GM23338 (cell line): ENCODE results near the gene TMCC1. TPM values are rescaled to one million over a fixed set of nuclear protein-coding genes. Genes with fewer than 3 reads are reported as not detected.

Experiments
- ATAC-seq: fragments of 200-7000 bp; cut with Tn5 transposase; 3 replicates; pipeline ENCODE4 v1.9.1; 2020
- DNase-seq: peaks from one replicate; pipeline ENCODE4 v3.0.0-alpha.2; 2015; ENCODE audit warnings: low spot score
- H2AFZ ChIP-seq: fragments of 200-600 bp; sonication (generic); 2 replicates; pipeline ENCODE4 v1.8.0; 2016; ENCODE audit warnings: antibody characterized with exemption, mild to moderate bottlenecking, moderate library complexity
- H3F3A ChIP-seq: fragments of 200-600 bp; sonication (generic); replicated peaks from 2 replicates; pipeline ENCODE4 v1.8.0; 2017; ENCODE audit warnings: antibody characterized with exemption, mixed run types, low read depth
- H3K27ac ChIP-seq: fragments of 200-600 bp; sonication (generic); 2 replicates; pipeline ENCODE4 v1.6.1; 2016; ENCODE audit warnings: low read depth
- H3K27me3 ChIP-seq: fragments of 200-600 bp; sonication (generic); 2 replicates; pipeline ENCODE4 v1.8.0; 2016; ENCODE audit warnings: mild to moderate bottlenecking, mixed run types, moderate library complexity; ENCODE audit not compliant: insufficient read depth
- H3K36me3 ChIP-seq: fragments of 200-600 bp; sonication (generic); 2 replicates; pipeline ENCODE4 v1.8.0; 2016; ENCODE audit warnings: mild to moderate bottlenecking; ENCODE audit not compliant: insufficient read depth
- H3K4me1 ChIP-seq: fragments of 200-600 bp; sonication (generic); 2 replicates; pipeline ENCODE4 v1.8.0; 2016; ENCODE audit warnings: mild to moderate bottlenecking, moderate library complexity; ENCODE audit not compliant: insufficient read depth
- H3K4me2 ChIP-seq: fragments of 200-600 bp; sonication (generic); 2 replicates; pipeline ENCODE4 v1.7.1; 2017; ENCODE audit warnings: mixed run types
- H3K4me3 ChIP-seq: fragments of 200-600 bp; sonication (generic); 2 replicates; pipeline ENCODE4 v1.6.1; 2016; ENCODE audit warnings: mixed run types
- H3K79me2 ChIP-seq: fragments of 200-600 bp; sonication (generic); replicated peaks from 2 replicates; pipeline ENCODE4 v1.8.0; 2017; ENCODE audit warnings: mild to moderate bottlenecking; ENCODE audit not compliant: insufficient read depth
- H3K9me2 ChIP-seq: fragments of 200-600 bp; sonication (generic); 2 replicates; pipeline ENCODE4 v1.8.0; 2017; ENCODE audit not compliant: insufficient read depth
- H4K20me1 ChIP-seq: fragments of 200-600 bp; sonication (generic); replicated peaks from 2 replicates; pipeline ENCODE4 v1.8.0; 2017; ENCODE audit warnings: mild to moderate bottlenecking; ENCODE audit not compliant: insufficient read depth
- H3K27ac Mint-ChIP-seq: 2 replicates; pipeline ENCODE4 v1.8.0; 2020; ENCODE audit warnings: inconsistent platforms, mild to moderate bottlenecking, moderate library complexity, mixed read lengths
- H3K27me3 Mint-ChIP-seq: 3 replicates; pipeline ENCODE4 v1.8.0; 2022; ENCODE audit warnings: low read depth, mild to moderate bottlenecking, moderate library complexity, mixed read lengths, inconsistent platforms; ENCODE audit not compliant: insufficient read depth, poor library complexity
- H3K36me3 Mint-ChIP-seq: 3 replicates; pipeline ENCODE4 v1.8.0; 2021; ENCODE audit warnings: low read depth, mild to moderate bottlenecking, inconsistent platforms, moderate library complexity, mixed read lengths
- H3K4me1 Mint-ChIP-seq: 3 replicates; pipeline ENCODE4 v1.8.0; 2020; ENCODE audit warnings: mild to moderate bottlenecking, inconsistent platforms, mixed read lengths
- H3K4me3 Mint-ChIP-seq: 3 replicates; pipeline ENCODE4 v1.8.0; 2021; ENCODE audit warnings: moderate library complexity, mild to moderate bottlenecking, inconsistent platforms, mixed read lengths
- H3K9me3 Mint-ChIP-seq: 3 replicates; pipeline ENCODE4 v1.8.0; 2020; ENCODE audit warnings: moderate library complexity, mild to moderate bottlenecking, inconsistent platforms, mixed read lengths
- CREB1 ChIP-seq: fragments of 250-450 bp; sonication (Bioruptor Pico); IDR thresholded peaks from 2 replicates; pipeline ENCODE4 v1.5.0; 2020; ENCODE audit warnings: low read depth, mild to moderate bottlenecking, moderate library complexity
- EZH2 ChIP-seq: fragments of 200-600 bp; sonication (generic); IDR thresholded peaks from one replicate; pipeline ENCODE4 v1.8.0; 2017; ENCODE audit warnings: antibody characterized with exemption, mild to moderate bottlenecking, low read depth; ENCODE audit not compliant: unreplicated experiment
- EZH2phosphoT487 ChIP-seq: fragments of 200-600 bp; sonication (generic); IDR thresholded peaks from one replicate; pipeline ENCODE4 v1.8.1; 2018; ENCODE audit warnings: antibody characterized with exemption; ENCODE audit not compliant: unreplicated experiment
- JUNB ChIP-seq: IDR thresholded peaks from one replicate; pipeline ENCODE4 v1.6.1; 2016; ENCODE audit warnings: antibody characterized with exemption; ENCODE audit not compliant: unreplicated experiment
- NANOG ChIP-seq: IDR thresholded peaks from 2 replicates; pipeline ENCODE4 v1.6.1; 2016; ENCODE audit warnings: antibody characterized with exemption, borderline replicate concordance
- POLR2AphosphoS5 ChIP-seq: IDR thresholded peaks from 2 replicates; pipeline ENCODE4 v1.6.1; 2016; ENCODE audit warnings: antibody characterized with exemption, low read depth
- STAT1 ChIP-seq: IDR thresholded peaks from one replicate; pipeline ENCODE4 v1.6.1; 2016; ENCODE audit warnings: antibody characterized with exemption; ENCODE audit not compliant: unreplicated experiment
- ZNF114 ChIP-seq: fragments of 250-450 bp; sonication (Bioruptor Pico); IDR thresholded peaks from 2 replicates; pipeline ENCODE4 v1.5.0; 2020; ENCODE audit warnings: mild to moderate bottlenecking, moderate library complexity
- ZNF331 ChIP-seq: fragments of 250-450 bp; sonication (Bioruptor Pico); IDR thresholded peaks from 2 replicates; pipeline ENCODE4 v1.5.0; 2020; ENCODE audit warnings: low read depth, mild to moderate bottlenecking, moderate library complexity
- polyA plus RNA-seq: library from polyadenylated mRNA; unstranded; fragments of >200 nt; fragmentation: Nextera tagmentation; extraction: Ambion mirVana; gene quantifications from 2 replicates; pipeline ENCODE4 v1.2.1, GENCODE V29; 2016
- total RNA-seq: library from RNA; depleted of rRNA; stranded (reverse); fragments of >200 nt; shearing (Covaris generic); gene quantifications from 2 replicates; pipeline ENCODE4 v1.2.3, GENCODE V29; 2014
- TF ChIP-seq, protein P1 (sequence below): fragments of 250-450 bp; sonication (Bioruptor Pico); IDR thresholded peaks from 2 replicates; pipeline ENCODE4 v1.5.0; 2020; ENCODE audit warnings: mild to moderate bottlenecking, moderate library complexity
- TF ChIP-seq, protein P2 (sequence below): IDR thresholded peaks from 2 replicates; pipeline ENCODE4 v1.6.1; 2016; ENCODE audit warnings: antibody characterized with exemption

Gene TMCC1
- total and polyA plus RNA-seq, 2 experiments from 2014 or later = 8.2 to 18.4 TPM

DNA sequence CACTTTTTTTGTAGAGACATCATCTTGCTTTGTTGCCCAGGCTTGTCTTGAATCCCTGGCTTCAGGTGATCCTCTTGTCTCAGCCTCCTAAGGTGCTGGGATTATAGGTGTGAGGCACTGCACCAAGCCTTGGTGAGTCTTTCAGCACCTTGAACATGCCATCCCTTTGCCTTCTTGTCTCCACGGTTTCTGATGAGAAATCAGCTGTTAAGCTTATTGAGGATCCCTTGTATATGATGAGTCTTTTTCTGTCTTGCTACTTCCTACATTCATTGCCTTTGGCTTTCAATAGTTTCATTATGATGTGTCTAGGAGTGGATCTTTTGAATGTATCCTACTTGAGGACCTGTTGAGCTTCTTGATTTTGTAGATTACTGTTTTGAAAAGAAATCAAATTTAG is 35.9 kb upstream of the TMCC1 start:
- H3K9me3 Mint-ChIP-seq = peaks cover 29% of the 10 kb centered on the region
- TF ChIP-seq, protein P1, sequence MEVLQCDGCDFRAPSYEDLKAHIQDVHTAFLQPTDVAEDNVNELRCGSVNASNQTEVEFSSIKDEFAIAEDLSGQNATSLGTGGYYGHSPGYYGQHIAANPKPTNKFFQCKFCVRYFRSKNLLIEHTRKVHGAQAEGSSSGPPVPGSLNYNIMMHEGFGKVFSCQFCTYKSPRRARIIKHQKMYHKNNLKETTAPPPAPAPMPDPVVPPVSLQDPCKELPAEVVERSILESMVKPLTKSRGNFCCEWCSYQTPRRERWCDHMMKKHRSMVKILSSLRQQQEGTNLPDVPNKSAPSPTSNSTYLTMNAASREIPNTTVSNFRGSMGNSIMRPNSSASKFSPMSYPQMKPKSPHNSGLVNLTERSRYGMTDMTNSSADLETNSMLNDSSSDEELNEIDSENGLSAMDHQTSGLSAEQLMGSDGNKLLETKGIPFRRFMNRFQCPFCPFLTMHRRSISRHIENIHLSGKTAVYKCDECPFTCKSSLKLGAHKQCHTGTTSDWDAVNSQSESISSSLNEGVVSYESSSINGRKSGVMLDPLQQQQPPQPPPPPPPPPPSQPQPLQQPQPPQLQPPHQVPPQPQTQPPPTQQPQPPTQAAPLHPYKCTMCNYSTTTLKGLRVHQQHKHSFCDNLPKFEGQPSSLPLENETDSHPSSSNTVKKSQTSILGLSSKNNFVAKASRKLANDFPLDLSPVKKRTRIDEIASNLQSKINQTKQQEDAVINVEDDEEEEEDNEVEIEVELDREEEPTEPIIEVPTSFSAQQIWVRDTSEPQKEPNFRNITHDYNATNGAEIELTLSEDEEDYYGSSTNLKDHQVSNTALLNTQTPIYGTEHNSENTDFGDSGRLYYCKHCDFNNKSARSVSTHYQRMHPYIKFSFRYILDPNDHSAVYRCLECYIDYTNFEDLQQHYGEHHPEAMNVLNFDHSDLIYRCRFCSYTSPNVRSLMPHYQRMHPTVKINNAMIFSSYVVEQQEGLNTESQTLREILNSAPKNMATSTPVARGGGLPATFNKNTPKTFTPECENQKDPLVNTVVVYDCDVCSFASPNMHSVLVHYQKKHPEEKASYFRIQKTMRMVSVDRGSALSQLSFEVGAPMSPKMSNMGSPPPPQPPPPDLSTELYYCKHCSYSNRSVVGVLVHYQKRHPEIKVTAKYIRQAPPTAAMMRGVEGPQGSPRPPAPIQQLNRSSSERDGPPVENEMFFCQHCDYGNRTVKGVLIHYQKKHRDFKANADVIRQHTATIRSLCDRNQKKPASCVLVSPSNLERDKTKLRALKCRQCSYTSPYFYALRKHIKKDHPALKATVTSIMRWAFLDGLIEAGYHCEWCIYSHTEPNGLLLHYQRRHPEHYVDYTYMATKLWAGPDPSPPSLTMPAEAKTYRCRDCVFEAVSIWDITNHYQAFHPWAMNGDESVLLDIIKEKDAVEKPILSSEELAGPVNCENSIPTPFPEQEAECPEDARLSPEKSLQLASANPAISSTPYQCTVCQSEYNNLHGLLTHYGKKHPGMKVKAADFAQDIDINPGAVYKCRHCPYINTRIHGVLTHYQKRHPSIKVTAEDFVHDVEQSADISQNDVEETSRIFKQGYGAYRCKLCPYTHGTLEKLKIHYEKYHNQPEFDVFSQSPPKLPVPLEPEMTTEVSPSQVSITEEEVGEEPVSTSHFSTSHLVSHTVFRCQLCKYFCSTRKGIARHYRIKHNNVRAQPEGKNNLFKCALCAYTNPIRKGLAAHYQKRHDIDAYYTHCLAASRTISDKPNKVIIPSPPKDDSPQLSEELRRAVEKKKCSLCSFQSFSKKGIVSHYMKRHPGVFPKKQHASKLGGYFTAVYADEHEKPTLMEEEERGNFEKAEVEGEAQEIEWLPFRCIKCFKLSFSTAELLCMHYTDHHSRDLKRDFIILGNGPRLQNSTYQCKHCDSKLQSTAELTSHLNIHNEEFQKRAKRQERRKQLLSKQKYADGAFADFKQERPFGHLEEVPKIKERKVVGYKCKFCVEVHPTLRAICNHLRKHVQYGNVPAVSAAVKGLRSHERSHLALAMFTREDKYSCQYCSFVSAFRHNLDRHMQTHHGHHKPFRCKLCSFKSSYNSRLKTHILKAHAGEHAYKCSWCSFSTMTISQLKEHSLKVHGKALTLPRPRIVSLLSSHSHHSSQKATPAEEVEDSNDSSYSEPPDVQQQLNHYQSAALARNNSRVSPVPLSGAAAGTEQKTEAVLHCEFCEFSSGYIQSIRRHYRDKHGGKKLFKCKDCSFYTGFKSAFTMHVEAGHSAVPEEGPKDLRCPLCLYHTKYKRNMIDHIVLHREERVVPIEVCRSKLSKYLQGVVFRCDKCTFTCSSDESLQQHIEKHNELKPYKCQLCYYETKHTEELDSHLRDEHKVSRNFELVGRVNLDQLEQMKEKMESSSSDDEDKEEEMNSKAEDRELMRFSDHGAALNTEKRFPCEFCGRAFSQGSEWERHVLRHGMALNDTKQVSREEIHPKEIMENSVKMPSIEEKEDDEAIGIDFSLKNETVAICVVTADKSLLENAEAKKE (CRISPR knock-in tag) = no peak
- TF ChIP-seq CREB1 (CRISPR knock-in tag) = no peak

DNA sequence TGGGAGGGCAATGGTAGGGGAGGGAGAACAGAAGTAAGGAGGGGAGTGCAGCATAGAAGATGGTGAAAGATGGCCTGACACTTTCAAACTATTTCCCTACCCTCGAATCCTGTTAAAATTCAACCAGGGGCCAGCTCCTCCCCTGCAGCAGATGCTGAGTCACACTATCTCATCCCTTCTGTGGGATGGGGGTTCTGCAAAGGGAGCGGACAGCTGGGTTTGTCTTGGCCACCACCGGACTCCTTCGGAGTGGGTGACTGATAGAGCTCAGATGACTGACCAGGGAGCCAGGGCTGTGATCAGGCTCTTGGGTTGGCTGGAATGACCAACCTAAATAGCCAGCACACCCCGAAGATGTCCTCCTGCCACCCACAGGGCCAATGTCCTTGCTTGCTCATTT is 33.6 kb upstream of the TMCC1 start:
- peaks cover 4% of the 10 kb centered on the region for H3K27me3 Mint-ChIP-seq
- ATAC-seq = no peak
- TF ChIP-seq ZNF114 (CRISPR knock-in tag) (no peak), POLR2AphosphoS5 (no peak), STAT1 (no peak), JUNB (no peak), EZH2phosphoT487 (no peak), ZNF331 (CRISPR knock-in tag) (no peak), NANOG (no peak), EZH2 (no peak)
- TF ChIP-seq, protein P2, sequence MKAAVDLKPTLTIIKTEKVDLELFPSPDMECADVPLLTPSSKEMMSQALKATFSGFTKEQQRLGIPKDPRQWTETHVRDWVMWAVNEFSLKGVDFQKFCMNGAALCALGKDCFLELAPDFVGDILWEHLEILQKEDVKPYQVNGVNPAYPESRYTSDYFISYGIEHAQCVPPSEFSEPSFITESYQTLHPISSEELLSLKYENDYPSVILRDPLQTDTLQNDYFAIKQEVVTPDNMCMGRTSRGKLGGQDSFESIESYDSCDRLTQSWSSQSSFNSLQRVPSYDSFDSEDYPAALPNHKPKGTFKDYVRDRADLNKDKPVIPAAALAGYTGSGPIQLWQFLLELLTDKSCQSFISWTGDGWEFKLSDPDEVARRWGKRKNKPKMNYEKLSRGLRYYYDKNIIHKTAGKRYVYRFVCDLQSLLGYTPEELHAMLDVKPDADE = no peak

More for the DNA sequence above, 35.9 kb upstream of the TMCC1 start:
- no peaks in the 10 kb centered on the region for H3K4me1 Mint-ChIP-seq
- H3K27ac Mint-ChIP-seq = no peak overlapping the region
- Histone ChIP-seq H3K4me1 (no peaks in the 10 kb centered on the region), H3K27ac (no peak overlapping the region), H3K27me3 (no peaks in the 10 kb centered on the region), H4K20me1 (no peaks in the 10 kb centered on the region), H3F3A (no peaks in the 10 kb centered on the region), H3K36me3 (no peaks in the 10 kb centered on the region), H2AFZ (no peak overlapping the region), H3K9me2 (no peaks in the 10 kb centered on the region), H3K4me2 (no peak overlapping the region), H3K4me3 (no peak overlapping the region), H3K79me2 (no peaks in the 10 kb centered on the region)
- H3K36me3 Mint-ChIP-seq = peaks cover 9% of the 10 kb centered on the region; the same call in 2 of the 3 replicates
- ATAC-seq = no peak
- no peak for DNase-seq
- peaks cover 2% of the 10 kb centered on the region for H3K27me3 Mint-ChIP-seq
- no peak overlapping the region for H3K4me3 Mint-ChIP-seq

More for the DNA sequence above, 33.6 kb upstream of the TMCC1 start:
- H3K79me2 ChIP-seq = no peaks in the 10 kb centered on the region
- Mint-ChIP-seq H3K36me3 (peaks cover 9% of the 10 kb centered on the region; the same call in 2 of the 3 replicates), H3K27ac (no peak overlapping the region), H3K4me1 (no peaks in the 10 kb centered on the region), H3K9me3 (peaks cover 32% of the 10 kb centered on the region), H3K4me3 (no peak overlapping the region)
- no peak overlapping the region for H3K27ac ChIP-seq
- no peaks in the 10 kb centered on the region for H3K9me2 ChIP-seq
- DNase-seq = no peak
- H3K4me3 ChIP-seq = no peak overlapping the region
- no peaks in the 10 kb centered on the region for H3K27me3 ChIP-seq
- no peaks in the 10 kb centered on the region for H3K4me1 ChIP-seq
- no peaks in the 10 kb centered on the region for H3F3A ChIP-seq
- no peak overlapping the region for H3K4me2 ChIP-seq
- no peaks in the 10 kb centered on the region for H3K36me3 ChIP-seq
- no peak overlapping the region for H2AFZ ChIP-seq
- no peaks in the 10 kb centered on the region for H4K20me1 ChIP-seq
